Chondrocyte (in vitro differentiated cells): ENCODE results near the gene MSH5. TPM values are rescaled to one million over a fixed set of nuclear protein-coding genes. Genes with fewer than 3 reads are reported as not detected.

ENCODE experiments used
- DNase-seq: peaks from one replicate; pipeline ENCODE4 v3.0.0; 2021; ENCODE audit warnings: mixed read lengths, low spot score
- H3K27ac Mint-ChIP-seq: one replicate; pipeline ENCODE4 v1.8.0; 2021; ENCODE audit warnings: mild to moderate bottlenecking, moderate library complexity, mixed read lengths; ENCODE audit not compliant: unreplicated experiment
- H3K27me3 Mint-ChIP-seq: 2 replicates; pipeline ENCODE4 v1.8.0; 2021; ENCODE audit warnings: low read depth, mixed read lengths
- H3K36me3 Mint-ChIP-seq: 2 replicates; pipeline ENCODE4 v1.8.0; 2021; ENCODE audit warnings: low read depth, mixed read lengths
- H3K4me1 Mint-ChIP-seq: 2 replicates; pipeline ENCODE4 v1.8.0; 2021; ENCODE audit warnings: low read depth, mild to moderate bottlenecking, mixed read lengths
- H3K4me3 Mint-ChIP-seq: one replicate; pipeline ENCODE4 v1.8.0; 2021; ENCODE audit warnings: mild to moderate bottlenecking, moderate library complexity, mixed read lengths; ENCODE audit not compliant: unreplicated experiment
- H3K9me3 Mint-ChIP-seq: 2 replicates; pipeline ENCODE4 v1.8.0; 2021; ENCODE audit warnings: low read depth, mixed read lengths
- CTCF ChIP-seq: fragments of 200-600 bp; sonication (generic); IDR thresholded peaks from 2 replicates; pipeline ENCODE4 v1.5.0; 2021; ENCODE audit warnings: antibody characterized with exemption, mild to moderate bottlenecking, moderate library complexity
- total RNA-seq: library from RNA; stranded (reverse); gene quantifications from 3 replicates; pipeline ENCODE4 v1.2.1, GENCODE V29; 2021

Gene MSH5
- total RNA-seq, 1 donor from 2014 or later: 9.4 TPM

GRCh38 chr6:31713991-31714684 is 25.7 kb upstream of the MSH5 start:
- H3K27ac Mint-ChIP-seq: no peak overlapping the region
- DNase-seq: no peak
- H3K4me3 Mint-ChIP-seq: no peak overlapping the region
- H3K36me3 Mint-ChIP-seq: no peaks in the 10 kb centered on the region
- H3K4me1 Mint-ChIP-seq: no peaks in the 10 kb centered on the region
- no peaks in the 10 kb centered on the region for H3K9me3 Mint-ChIP-seq
- H3K27me3 Mint-ChIP-seq: peaks cover 2% of the 10 kb centered on the region
- no peak for TF ChIP-seq CTCF

- no peaks in the 10 kb centered on the region for H3K36me3 Mint-ChIP-seq
- no peak within 1 kb of the TSS for H3K27ac Mint-ChIP-seq
- no peaks in the 10 kb centered on the region for H3K9me3 Mint-ChIP-seq
- H3K27me3 Mint-ChIP-seq: peaks cover 2% of the 10 kb centered on the region
- TF ChIP-seq CTCF: no peak
- no peak for DNase-seq
- no peak within 1 kb of the TSS for H3K4me3 Mint-ChIP-seq
- no peaks in the 10 kb centered on the region for H3K4me1 Mint-ChIP-seq
These were observed 24.5 kb upstream of the MSH5 start, which contains the start of gene LY6G6D for GRCh38 chr6:31715022-31715958. Gene LY6G6D (plus strand): TSS chr6:31715348. CDS start chr6:31715356, 8 bp downstream.

GRCh38 chr6:31717499-31718222 is 22.1 kb upstream of the MSH5 start:
- DNase-seq: no peak
- Mint-ChIP-seq H3K27ac (no peak overlapping the region), H3K4me1 (no peaks in the 10 kb centered on the region), H3K27me3 (peaks cover under 1% of the 10 kb centered on the region), H3K4me3 (no peak overlapping the region), H3K9me3 (no peaks in the 10 kb centered on the region), H3K36me3 (no peaks in the 10 kb centered on the region)
- no peak for TF ChIP-seq CTCF

GRCh38 chr6:31718265-31718664 is 21.5 kb upstream of the MSH5 start:
- Mint-ChIP-seq H3K9me3 (no peaks in the 10 kb centered on the region), H3K4me1 (no peaks in the 10 kb centered on the region)
- TF ChIP-seq CTCF: no peak

GRCh38 chr6:31719001-31719400 is 20.8 kb upstream of the MSH5 start:
- Mint-ChIP-seq H3K27ac (no peak overlapping the region), H3K27me3 (no peaks in the 10 kb centered on the region), H3K9me3 (no peaks in the 10 kb centered on the region), H3K36me3 (no peaks in the 10 kb centered on the region), H3K4me1 (no peaks in the 10 kb centered on the region), H3K4me3 (no peak overlapping the region)
- no peak for DNase-seq
- TF ChIP-seq CTCF: no peak

More at GRCh38 chr6:31718265-31718664, 21.5 kb upstream of the MSH5 start:
- no peaks in the 10 kb centered on the region for H3K36me3 Mint-ChIP-seq
- no peak for DNase-seq
- H3K27ac Mint-ChIP-seq: no peak overlapping the region
- H3K4me3 Mint-ChIP-seq: no peak overlapping the region
- no peaks in the 10 kb centered on the region for H3K27me3 Mint-ChIP-seq
